K562 (cell line): ENCODE measurements around the gene GASK1A. TPM values are rescaled to one million over a fixed set of nuclear protein-coding genes. Genes with fewer than 3 reads are reported as not detected.

Experiments
- CEBPB ChIP-seq: fragments of 450-650 bp; IDR thresholded peaks from 2 replicates; pipeline ENCODE4 v1.6.1; 2016; ENCODE audit warnings: missing genetic modification characterization, missing compliant biosample characterization
- CREB1 ChIP-seq, 2 experiments: sonication (generic) in 1 of 2; formaldehyde crosslinking in 1 of 2; IDR thresholded peaks; 2 replicates each; pipeline versions ENCODE4 v1.6.1 to v1.8.0; 2012 to 2022; ENCODE audit warnings: inconsistent platforms in 1 of 2, mild to moderate bottlenecking in 1 of 2, missing genetic modification reagents in 1 of 2, moderate library complexity in 1 of 2
- PPARD ChIP-seq: fragments of 250-450 bp; sonication (Bioruptor Pico); IDR thresholded peaks from 2 replicates; pipeline ENCODE4 v1.8.0; 2022; ENCODE audit warnings: inconsistent platforms, mild to moderate bottlenecking, moderate library complexity
- ZNF143 ChIP-seq: sonication (generic); formaldehyde crosslinking; IDR thresholded peaks from 2 replicates; pipeline ENCODE4 v1.9.0; 2022; ENCODE audit warnings: mild to moderate bottlenecking, missing genetic modification reagents
- polyA plus RNA-seq, 8 experiments: library from polyadenylated mRNA; depleted of rRNA in 4 of 8; stranded (reverse) in 5 of 8; unstranded in 3 of 8; fragments of >200 nt; fragmentation: Nextera tagmentation in 2 of 8; fragmentation: Illumina TruSeq in 1 of 8; extraction: Ambion mirVana in 2 of 8; extraction: Trizol in 1 of 8; gene quantifications; 2 replicates each; pipeline versions ENCODE4 v1.2.1 to v1.2.3, GENCODE V29; 2011 to 2014; ENCODE audit warnings: inconsistent platforms in 1 of 8, missing spikeins in 1 of 8
- total RNA-seq, 7 experiments: library from RNA; depleted of rRNA in 6 of 7; stranded (reverse); fragments of >200 nt in 6 of 7; fragmentation: Illumina TruSeq in 2 of 7; extraction: Trizol in 2 of 7; gene quantifications; 2 replicates each; pipeline versions ENCODE4 v1.2.1 to v1.2.3, GENCODE V29; 2011 to 2021; ENCODE audit warnings: low replicate concordance in 1 of 7
- TF ChIP-seq, protein P1 (sequence below), 2 experiments: fragments of 250-450 bp in 1 of 2; fragments of 450-650 bp in 1 of 2; sonication (Bioruptor Pico) in 1 of 2; IDR thresholded peaks; 2 replicates each; pipeline versions ENCODE4 v1.6.1 to v1.8.0; 2016 to 2021; ENCODE audit warnings: mild to moderate bottlenecking in 2 of 2, moderate library complexity in 2 of 2, missing compliant biosample characterization in 1 of 2, missing genetic modification characterization in 1 of 2
- TF ChIP-seq, protein P2 (sequence below), 2 experiments: fragments of 450-650 bp; conservative IDR thresholded peaks; 2 replicates each; pipeline ENCODE4 v1.6.1; 2017; ENCODE audit warnings: mild to moderate bottlenecking in 2 of 2, moderate library complexity in 2 of 2
- TF ChIP-seq, protein P3 (sequence below): fragments of 150-350 bp; IDR thresholded peaks from 2 replicates; pipeline ENCODE4 v1.6.1; 2014; ENCODE audit warnings: low read depth, mild to moderate bottlenecking, low read length, borderline replicate concordance

GASK1A gene
- total and polyA plus RNA-seq, 9 of the 15 experiments (the other 6 are each of a cell fraction or from before 2014, with no cell fraction given): 0.04 to 0.11 (median 0.05) TPM; not detected in 5

DNA sequence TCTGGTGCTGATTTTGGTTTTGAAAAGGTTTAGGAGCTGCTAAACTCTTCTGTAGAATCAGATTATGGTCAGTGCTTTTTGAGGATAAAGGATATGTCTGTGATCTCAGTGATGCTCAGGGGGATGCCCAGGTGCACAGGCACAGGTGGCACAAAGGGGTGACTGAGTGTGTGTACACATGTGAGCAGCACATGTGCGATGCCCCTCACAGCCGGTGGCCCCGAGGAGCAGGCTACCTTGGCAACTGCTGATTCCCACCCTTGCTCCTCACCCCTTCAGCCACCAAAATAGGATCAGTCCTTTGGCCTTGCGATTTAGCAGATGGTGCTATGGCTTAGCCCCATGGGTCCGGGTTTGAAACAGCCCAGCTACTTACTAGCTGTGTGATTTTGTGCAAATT is 75.6 kb downstream of the GASK1A start (continued):
- TF ChIP-seq, protein P1, sequence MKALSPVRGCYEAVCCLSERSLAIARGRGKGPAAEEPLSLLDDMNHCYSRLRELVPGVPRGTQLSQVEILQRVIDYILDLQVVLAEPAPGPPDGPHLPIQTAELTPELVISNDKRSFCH (CRISPR knock-in tag; IDR thresholded peaks at IDR 0.05): no peak
- TF ChIP-seq, protein P1 (tag; IDR thresholded peaks at IDR 0.05): no peak
- TF ChIP-seq, protein P2, sequence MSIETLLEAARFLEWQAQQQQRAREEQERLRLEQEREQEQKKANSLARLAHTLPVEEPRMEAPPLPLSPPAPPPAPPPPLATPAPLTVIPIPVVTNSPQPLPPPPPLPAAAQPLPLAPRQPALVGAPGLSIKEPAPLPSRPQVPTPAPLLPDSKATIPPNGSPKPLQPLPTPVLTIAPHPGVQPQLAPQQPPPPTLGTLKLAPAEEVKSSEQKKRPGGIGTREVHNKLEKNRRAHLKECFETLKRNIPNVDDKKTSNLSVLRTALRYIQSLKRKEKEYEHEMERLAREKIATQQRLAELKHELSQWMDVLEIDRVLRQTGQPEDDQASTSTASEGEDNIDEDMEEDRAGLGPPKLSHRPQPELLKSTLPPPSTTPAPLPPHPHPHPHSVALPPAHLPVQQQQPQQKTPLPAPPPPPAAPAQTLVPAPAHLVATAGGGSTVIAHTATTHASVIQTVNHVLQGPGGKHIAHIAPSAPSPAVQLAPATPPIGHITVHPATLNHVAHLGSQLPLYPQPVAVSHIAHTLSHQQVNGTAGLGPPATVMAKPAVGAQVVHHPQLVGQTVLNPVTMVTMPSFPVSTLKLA (conservative IDR thresholded peaks at IDR 0.05): no peak
- TF ChIP-seq CREB1 (IDR thresholded peaks at IDR 0.05) (no peak), CREB1 (CRISPR knock-in tag; IDR thresholded peaks at IDR 0.05) (no peak), ZNF143 (CRISPR knock-in tag) (no peak), CEBPB (tag) (no peak), PPARD (CRISPR knock-in tag) (no peak)
- TF ChIP-seq, protein P3, sequence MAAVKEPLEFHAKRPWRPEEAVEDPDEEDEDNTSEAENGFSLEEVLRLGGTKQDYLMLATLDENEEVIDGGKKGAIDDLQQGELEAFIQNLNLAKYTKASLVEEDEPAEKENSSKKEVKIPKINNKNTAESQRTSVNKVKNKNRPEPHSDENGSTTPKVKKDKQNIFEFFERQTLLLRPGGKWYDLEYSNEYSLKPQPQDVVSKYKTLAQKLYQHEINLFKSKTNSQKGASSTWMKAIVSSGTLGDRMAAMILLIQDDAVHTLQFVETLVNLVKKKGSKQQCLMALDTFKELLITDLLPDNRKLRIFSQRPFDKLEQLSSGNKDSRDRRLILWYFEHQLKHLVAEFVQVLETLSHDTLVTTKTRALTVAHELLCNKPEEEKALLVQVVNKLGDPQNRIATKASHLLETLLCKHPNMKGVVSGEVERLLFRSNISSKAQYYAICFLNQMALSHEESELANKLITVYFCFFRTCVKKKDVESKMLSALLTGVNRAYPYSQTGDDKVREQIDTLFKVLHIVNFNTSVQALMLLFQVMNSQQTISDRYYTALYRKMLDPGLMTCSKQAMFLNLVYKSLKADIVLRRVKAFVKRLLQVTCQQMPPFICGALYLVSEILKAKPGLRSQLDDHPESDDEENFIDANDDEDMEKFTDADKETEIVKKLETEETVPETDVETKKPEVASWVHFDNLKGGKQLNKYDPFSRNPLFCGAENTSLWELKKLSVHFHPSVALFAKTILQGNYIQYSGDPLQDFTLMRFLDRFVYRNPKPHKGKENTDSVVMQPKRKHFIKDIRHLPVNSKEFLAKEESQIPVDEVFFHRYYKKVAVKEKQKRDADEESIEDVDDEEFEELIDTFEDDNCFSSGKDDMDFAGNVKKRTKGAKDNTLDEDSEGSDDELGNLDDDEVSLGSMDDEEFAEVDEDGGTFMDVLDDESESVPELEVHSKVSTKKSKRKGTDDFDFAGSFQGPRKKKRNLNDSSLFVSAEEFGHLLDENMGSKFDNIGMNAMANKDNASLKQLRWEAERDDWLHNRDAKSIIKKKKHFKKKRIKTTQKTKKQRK: no peak
